ENCODE data around the gene SH3RF3. TPM values are rescaled to one million over a fixed set of nuclear protein-coding genes. Genes with fewer than 3 reads are reported as not detected.

SH3RF3 gene
- total RNA-seq, 1 donor from 2014 or later: 35.8 TPM

DNA sequence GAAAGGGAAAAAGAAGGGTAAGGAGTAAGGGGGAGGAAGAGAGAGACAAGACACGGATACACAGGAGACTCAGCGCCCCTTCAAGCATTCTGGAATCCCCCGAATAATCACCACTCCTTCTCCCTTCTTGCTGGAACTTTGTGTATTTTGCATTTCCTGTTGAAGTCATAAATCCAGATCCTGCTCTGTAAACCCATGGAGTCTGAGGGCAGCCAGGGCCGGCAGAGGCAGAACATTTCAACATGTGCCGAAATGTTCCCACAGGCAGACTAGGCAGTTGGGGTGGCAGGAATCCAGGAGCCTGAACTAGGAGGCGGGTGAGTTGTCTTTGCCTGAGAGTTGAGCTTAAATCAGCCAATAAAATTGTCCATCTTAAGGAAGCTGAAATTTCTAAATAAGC, 193.1 kb downstream of the SH3RF3 start:
- no peak for DNase-seq (ENCODE audit: extremely low read depth, low read depth, low spot score)

DNA sequence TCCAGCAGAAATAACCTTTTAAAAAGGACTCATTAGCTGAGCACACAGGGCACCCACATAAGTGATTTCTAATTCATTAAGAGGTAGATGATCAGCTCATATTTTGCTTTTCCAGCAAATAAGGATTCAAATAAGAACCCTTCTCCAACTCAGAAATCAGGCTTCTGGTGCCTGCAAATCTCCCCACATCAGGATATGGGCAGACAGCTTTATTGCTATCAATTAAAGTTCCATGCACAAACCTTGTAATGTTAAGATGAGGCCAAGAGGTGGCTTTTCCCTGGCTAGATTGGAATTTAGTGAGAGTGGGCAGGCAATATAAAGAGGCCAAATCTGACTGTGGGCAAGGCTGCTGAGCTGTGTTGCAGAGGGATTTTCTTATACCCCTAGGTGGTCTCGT, 193.6 kb downstream of the SH3RF3 start:
- DNase-seq (ENCODE audit: extremely low read depth, low read depth, low spot score): no peak

DNA sequence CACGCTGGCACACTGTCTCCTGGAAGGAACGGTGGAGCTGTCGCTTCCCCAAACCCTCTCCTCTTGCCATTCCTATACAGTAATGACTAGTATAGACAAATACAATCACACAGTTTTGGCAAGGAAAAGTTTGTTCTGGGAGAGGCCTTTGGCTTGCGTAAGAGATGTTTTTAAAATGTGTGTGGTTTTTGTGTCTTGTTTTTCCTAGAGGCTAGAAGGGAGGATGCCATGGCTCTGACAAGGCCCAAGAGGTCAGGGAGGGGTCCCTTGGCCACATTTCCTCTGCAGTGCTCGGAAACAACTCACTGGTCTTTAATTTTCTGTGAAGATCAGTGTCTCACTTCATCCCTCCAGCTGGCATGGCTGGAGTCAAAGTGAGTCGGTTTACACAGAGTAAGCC, 195.9 kb downstream of the SH3RF3 start:
- DNase-seq (ENCODE audit: extremely low read depth, low read depth, low spot score): no peak

DNA sequence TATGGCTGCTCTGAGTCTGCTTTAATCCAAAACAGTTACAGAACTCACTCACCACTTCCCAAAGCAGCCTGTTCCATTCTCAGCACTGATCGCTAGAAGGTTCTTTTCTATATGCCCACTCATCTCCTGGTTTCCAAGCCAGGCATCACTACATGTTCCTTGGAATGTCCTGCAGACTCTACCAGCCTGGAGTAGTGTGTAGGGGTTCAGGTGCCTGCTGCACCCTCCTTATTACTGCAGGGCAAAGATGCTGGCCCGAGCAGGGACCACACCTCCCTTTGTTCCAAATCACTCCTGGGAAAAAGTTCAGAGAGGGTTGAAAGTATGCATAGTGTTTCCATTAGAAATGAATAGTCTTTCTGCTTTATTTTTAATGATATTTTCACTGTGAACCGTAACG, 196.6 kb downstream of the SH3RF3 start:
- DNase-seq (ENCODE audit: extremely low read depth, low read depth, low spot score): no peak

DNA sequence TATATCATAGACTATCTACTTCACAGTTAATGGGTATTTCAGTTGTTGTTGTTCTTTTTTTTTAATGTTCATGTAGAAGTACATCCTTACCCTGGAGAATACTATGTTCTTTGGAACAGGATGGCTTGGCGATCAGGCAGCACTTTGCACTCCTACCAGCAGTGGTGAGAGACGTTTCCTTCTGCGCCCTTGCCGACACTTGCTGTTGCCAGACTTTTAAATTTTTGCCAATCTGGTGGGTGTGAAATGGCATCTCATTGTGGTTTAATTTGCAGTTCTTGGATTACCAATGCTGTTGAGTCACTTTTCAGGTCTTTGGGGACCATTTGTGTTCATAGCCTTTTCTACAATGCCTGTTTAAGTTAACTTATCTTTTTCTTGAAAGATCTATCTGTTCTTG, 197.3 kb downstream of the SH3RF3 start:
- no peak for DNase-seq (ENCODE audit: extremely low read depth, low read depth, low spot score)

DNA sequence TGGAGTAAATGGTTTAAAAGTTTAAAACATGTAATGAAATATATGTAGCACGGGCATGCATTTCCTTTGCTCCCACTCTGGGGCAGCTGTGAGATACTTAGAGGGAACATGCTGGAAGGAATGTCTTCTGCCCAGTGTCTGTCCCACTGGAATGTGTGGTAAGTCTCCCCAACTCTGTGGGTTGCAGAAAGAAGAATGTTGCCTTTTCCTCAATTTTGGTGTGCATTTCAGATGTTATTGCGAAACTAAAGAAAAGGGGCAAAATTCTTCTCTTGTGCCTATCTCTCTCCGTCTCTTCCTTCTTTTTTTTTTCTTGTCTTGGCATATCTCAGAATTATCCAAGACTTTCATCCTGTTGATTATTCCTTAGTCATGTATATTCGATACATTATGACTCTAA, 201.1 kb downstream of the SH3RF3 start:
- DNase-seq (ENCODE audit: extremely low read depth, low read depth, low spot score): no peak

DNA sequence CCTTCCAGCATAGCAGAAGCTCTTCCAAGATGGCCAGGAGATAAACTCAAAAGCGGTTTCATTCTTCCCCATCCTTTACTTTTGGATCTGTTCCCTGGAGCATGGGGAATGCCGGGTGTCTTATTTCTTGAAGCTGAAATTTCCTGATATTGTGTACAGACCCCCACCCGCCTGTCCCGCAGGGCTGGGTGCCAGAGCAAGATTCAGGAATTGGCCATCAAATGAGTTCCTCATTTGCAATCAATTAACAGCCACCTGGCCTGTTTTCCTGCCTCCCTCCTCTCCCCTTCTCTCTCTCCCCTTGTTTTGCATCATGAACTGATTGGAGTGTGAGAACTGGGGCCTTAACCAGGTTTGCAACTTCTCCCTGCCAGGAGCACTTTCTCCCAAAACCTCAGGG, 202.1 kb downstream of the SH3RF3 start:
- no peak for DNase-seq (ENCODE audit: extremely low read depth, low read depth, low spot score)

DNA sequence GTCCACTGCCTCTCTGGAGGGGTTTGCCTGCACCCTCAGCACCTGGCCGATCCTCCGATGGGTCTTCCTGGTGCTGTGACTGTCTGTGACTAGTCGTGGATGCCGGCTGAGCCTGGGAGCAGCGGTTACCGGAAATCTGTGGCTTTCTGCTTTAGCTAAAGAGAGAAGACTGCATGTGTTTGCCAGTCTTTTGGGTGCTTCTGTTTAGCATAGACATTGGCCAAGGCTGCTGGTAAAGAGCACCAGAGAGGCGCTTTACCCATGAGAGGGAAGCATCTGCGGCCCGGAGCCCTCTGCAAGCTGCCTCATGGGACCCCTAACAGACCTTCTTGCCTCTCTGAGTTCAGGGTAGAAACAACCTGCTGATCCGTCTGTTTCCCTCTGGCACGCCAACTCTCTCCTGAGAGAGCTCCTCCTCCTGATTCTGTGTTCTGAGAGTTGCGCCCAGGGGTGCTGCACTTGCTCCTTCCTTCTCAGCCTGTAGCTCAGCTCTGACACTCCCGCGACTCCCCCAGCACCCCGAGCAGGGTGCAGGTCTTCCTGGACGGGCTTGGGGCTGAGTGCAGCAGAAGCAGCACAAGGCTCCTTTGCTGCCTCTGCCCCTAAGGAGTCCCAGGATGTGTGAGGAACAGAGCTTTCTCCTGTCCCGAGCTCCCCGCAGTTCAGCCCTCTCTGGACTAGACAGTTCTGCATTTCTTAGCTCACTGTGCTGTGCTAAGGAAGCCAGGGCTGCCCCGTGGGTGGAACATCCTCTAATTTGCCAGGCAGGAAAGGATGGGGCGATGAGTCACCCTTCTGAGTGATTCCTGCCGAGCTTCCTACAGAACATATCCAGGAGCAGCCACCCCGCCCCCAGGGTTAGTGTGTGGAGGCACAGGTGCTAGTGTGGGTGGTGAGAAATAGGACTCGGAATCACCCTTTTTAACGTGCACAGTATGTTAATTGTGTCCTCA, 203.2 kb downstream of the SH3RF3 start:
- no peak for DNase-seq (ENCODE audit: extremely low read depth, low read depth, low spot score)

DNA sequence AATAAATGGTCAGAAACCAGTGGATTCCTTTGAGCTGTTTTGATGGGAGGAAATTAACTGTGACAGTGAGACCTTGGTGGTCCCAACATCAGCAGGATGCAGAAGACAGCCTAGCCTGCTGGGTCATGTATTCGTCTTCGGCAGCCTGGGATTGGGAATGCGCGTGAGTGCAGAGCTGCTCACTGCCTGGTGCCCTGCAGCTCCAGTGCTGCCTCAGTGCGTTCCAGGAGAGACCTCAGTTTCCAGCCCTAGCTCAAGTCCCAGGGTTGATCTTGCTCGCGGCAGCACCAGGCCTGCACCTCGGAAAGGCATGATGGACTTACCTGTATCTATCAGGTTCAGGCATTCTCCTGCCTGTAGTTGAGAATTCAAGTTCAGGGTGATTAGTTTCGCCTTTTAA, 203.9 kb downstream of the SH3RF3 start:
- no peak for DNase-seq (ENCODE audit: extremely low read depth, low read depth, low spot score)

DNA sequence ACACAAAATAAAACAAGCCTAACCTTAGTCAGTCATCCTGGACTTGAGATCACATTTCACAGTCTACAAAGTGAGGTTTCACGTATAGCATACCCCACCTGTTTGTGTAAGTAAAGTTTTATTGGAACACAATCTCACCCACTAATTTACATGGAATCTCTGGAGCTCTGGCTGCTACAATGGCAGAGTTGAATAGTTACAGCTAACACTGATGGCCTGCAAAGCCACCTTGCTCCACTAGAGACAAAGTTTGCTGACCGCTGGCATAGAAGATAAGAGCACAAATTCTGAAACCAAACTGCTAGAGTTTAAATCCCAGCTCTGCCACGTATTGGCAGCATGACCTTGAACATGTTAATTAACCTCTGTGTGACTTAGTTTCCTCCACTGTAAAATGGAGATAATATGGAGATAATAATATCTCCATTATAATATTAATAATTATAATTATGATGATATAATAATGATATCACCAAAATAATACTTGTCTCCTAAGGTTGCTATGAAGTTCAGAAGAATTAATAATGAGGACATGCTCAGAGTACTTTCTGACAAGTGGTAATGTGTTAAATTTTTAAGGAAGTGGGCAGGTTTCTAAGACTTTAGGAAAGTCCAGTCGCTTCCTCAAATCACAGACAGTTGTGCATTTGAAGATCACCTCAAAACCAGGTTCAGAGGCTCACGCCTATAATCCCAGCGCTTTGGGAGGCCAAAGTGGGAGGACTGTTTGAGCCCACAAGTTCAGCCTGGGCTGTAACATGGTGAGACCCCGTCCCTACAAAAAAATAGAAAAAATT, 204.6 kb downstream of the SH3RF3 start:
- DNase-seq (ENCODE audit: extremely low read depth, low read depth, low spot score): no peak

DNA sequence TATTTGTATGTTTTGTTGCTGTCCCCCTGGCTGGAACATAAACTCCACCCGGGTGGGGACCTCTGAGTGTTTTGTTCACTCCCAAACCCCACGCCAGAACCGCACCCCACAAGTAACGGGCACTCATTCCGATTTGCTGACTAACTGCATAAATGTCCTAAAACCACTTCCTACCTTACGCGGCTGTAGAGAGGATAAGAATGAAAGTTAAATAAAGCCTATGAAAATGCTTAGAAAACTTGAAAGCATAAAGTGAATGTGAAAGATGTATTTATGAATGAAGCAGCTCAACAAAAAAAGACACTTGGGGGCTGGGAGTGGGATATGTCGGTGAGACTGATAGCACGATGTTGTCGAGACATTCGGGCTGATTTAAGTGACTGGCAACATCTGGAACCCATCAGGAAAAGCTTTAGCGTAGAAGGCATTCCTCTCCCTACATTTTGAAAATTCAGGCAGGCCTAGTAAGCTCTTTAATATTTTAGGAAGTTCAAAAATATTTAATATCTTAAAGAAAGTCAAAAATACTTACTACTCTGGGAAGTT, 206.7 kb downstream of the SH3RF3 start:
- DNase-seq (ENCODE audit: extremely low read depth, low read depth, low spot score): no peak

DNA sequence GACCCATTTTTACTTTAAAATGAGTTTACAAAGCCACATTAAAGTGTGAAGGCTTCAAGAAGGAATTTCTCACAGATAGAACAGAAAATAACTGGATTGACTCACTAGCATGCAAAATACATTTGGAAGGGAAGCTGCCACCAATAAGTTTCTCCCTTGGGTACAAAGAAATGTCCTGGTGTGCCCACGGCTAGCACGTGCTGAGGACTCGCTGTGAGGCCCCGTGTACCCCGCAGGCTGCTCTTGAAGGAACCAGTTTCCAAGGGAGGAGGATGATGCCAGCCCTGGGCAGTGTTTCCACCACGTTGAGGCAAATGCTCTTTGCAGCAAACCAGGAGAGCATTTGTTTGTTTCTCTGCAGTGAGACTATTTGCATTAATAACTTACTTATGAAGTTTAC, 207.3 kb downstream of the SH3RF3 start:
- DNase-seq (ENCODE audit: extremely low read depth, low read depth, low spot score): no peak

DNA sequence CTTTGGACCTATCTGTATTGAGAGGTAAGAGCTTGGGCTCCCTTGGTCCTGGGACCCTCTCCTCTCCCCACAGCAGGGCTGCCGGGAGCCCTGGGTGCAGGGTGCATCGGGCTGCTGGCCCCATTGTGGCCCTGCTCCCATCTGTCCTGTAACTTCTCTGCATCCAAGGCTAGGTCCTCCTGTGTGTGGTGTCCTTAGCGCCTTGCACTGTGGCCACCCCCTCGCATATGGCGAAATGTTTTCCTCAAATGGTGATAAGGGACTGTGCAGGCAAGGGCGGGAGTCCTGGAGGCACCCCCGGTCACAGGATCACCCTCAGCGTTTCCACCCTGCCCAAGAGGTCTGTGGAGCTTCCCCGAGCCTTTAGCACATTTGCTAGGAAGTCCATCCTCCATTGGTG, 208.2 kb downstream of the SH3RF3 start:
- DNase-seq (ENCODE audit: extremely low read depth, low read depth, low spot score): no peak

DNA sequence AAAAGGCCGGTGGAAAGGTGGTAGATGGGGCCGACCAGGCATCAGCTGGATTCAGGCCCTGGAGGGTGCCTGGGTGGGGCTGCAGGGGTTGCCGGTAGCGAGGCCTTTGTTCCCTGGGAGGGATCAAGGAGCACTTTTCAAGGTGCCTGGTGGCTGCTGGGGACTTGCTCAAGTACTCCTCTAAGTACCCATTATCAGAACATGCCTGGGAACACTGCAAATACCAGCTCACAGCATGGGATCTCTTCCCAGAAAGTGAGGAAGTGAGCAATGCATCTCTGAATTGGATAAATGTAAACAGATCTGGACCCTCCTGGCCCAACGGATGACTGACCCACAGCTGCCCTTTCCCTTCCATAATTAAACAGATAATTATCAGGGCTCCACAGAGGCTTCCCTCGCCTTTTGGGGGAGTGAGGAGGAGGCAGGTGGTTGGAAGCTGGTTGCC, 210.5 kb downstream of the SH3RF3 start:
- DNase-seq (ENCODE audit: extremely low read depth, low read depth, low spot score): no peak

DNA sequence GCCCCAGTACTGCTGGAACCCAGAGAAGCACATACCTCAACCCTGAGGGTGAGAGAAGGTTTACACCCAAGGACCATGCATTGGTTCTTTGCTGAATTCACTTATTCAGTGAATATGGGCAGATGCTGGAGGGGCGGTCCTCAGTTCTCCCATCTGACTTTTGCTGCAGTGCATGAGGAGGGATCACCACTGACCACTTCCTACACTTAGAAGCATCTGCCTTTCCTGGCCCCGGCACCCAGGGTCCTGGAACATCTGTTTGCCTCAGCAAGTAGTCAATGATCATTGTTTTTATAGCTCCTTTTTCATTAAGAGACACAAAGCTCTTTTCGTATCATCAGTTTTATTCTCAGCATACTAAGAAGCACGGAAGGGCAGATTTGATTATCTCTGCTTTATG, 211.4 kb downstream of the SH3RF3 start:
- DNase-seq (ENCODE audit: extremely low read depth, low read depth, low spot score): no peak

DNA sequence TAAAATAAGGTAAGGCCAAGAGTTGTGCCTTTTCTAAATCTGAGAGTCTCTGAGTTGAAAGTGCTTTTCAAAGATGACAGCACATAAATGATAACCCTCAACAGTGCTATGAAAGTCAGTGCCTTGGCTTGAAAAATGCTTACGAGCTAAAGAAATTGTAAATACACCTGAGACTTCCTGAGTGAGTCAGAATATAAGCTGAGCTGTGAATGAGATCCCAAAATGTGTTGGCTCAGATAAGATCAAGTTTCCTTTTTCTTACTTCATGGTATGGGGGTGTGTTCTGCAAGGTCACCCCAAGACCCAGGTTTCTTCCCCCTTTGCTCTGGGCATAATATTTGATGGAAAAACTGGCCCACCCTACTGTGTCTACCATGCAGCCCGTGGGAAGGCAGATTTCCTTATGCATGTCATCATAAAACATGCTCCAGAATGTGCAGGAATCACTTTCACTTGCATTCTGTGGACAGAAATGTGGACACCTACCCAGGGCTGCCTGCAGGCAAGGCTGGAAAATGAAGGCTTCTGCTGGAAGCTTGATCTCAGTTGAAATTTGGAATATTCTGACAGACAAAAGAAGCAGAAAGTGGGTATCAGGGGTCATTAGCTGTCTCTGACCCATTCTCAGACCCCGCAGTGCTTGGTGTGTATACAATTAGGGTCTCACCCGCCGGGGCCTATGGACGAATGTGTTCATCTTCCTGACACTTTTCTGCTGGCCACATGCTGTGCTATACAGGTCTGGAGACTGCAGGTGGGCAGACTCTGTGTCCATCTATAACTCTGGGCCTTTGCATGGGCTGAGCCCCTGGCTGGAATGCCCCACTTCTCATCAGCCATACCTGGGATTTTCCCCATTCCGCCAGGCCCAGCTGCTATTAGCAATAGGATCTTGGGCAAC, 212.6 kb downstream of the SH3RF3 start:
- no peak for DNase-seq (ENCODE audit: extremely low read depth, low read depth, low spot score)

DNA sequence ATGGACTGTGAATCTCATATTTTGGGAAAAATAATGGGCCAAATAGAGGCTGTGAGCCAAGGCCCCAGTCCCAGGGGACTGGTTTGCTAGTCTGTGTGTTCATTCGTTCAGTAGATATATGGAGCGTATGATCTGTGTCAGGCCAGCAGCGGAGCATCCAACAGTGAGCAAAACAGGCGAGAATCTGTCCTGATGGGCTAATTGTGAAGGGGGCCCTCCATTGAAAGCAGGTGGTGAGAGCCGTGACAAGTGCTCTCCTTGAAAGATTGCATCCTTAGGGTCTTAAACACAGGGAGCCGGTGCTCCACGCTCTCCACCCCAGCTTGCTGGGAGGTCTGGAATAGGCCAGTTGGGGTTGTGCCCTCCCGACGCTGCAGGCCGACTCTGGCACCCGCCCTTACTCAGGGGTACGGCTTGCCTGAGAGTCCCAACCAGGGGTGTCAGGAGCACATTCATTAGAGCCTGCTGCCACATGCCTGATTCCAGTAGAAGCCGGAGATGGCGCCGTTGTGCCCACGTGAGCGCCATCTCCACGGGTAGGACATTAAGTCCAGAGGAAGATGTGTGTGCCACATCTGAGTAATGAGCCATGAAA, 213.3 kb downstream of the SH3RF3 start:
- no peak for DNase-seq (ENCODE audit: extremely low read depth, low read depth, low spot score)

DNA sequence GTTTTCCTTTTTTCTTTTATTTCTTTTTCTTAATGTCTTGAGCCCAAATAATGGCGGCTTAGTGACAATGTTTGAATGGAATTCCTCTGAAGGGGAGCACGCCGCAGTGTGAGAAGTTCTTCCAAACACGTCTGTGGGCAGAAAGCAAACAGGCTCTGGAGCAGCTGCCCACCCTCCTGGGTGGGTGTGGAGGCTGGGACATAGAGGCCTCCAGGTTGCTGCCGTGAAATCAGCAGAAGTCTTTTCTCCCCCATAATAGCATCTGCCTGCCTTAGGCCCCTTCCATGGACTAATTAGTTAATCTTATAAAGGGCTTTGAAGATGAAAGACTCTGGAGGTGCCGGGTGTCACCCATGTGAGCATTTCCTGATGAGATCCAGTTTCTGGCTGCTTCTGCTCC, 213.9 kb downstream of the SH3RF3 start:
- DNase-seq (ENCODE audit: extremely low read depth, low read depth, low spot score): no peak

DNA sequence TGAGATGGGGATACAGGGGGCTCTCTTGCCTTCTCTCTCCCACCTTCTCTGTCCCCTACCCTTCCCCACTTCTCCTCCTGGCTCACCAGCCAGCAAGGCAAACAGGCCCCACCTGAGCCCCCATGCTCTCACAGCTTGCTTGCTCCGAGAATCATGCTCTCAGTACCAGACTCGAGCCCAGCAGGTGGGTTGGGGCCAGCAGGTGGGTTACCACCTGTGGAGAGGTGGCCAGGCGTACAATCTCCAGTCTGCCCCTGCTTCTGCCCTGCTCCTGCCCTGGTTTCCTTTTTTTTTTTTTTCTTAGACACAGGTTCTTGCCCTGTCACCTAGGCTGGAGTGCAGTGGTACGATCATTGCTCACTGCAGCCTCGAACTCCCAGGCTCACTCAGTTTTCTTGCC, 214.5 kb downstream of the SH3RF3 start:
- no peak for DNase-seq (ENCODE audit: extremely low read depth, low read depth, low spot score)

DNA sequence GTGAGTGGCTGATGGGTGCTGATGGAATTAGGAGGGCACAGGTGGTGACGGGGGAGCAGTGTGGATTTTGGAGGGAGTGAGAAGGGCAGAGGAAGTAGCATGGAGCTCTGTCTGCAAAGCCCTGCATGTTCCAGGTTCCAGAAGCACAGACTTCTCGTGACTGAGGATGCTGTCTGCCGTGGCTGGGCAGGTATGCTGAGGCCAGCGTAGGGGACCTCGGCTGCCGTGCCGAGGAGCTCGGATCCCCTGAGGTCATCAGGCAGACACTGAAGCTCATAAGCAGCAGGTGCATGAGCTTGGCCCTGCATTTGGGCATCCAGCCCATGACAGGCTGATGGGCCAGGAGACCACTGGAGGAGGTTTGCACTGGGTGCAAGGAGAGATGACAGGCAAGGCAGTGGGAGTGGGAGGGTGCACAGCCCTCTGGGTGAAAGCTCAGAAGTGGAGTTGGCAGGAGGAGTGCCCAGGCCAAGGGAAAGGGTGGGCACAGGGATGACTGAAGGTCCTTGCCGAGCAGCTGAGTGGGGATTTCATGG, 215.3 kb downstream of the SH3RF3 start:
- no peak for DNase-seq (ENCODE audit: extremely low read depth, low read depth, low spot score)
